Esophagus muscularis mucosa (tissue), 4 donors: ENCODE measurements around the gene LARP7. TPM values are rescaled to one million over a fixed set of nuclear protein-coding genes. Genes with fewer than 3 reads are reported as not detected.

Experiments
- DNase-seq: peaks from one replicate; pipeline ENCODE4 v3.0.0-alpha.2; 2017; ENCODE audit errors: extremely low spot score
- H3K27ac ChIP-seq, 4 donors: fragments of 200-600 bp; sonication (generic); replicated peaks in 1 of 4; 1 replicate in 3 of 4; 2 replicates in 1 of 4; pipeline ENCODE4 v1.5.1; 2016 to 2019; ENCODE audit warnings: mild to moderate bottlenecking in 1 of 4
- H3K27me3 ChIP-seq, 4 donors: fragments of 200-600 bp; sonication (generic); one replicate each; pipeline versions ENCODE4 v1.5.1 to v1.6.0; 2016 to 2019
- H3K36me3 ChIP-seq, 4 donors: fragments of 200-600 bp; sonication (generic); one replicate each; pipeline ENCODE4 v1.5.1; 2016 to 2019
- H3K4me1 ChIP-seq, 4 donors: fragments of 200-600 bp; sonication (generic); one replicate each; pipeline ENCODE4 v1.5.1; 2016 to 2019
- H3K4me3 ChIP-seq, 4 donors: fragments of 200-600 bp; sonication (generic); 1 replicate in 2 of 4; 2 replicates in 2 of 4; pipeline ENCODE4 v1.5.1; 2016 to 2019; ENCODE audit warnings: mild to moderate bottlenecking in 4 of 4, moderate library complexity in 1 of 4
- H3K9me3 ChIP-seq, 4 donors: fragments of 200-600 bp; sonication (generic); 1 replicate in 3 of 4; 2 replicates in 1 of 4; pipeline ENCODE4 v1.5.1; 2016 to 2019
- CTCF ChIP-seq, 3 experiments: fragments of 200-600 bp in 2 of 3; fragments of 450-650 bp in 1 of 3; sonication (generic) in 2 of 3; IDR thresholded peaks; one replicate each; pipeline ENCODE4 v1.5.1; 2017 to 2019; ENCODE audit warnings: antibody characterized with exemption in 3 of 3, mild to moderate bottlenecking in 2 of 3, moderate library complexity in 1 of 3
- EP300 ChIP-seq: sonication (generic); formaldehyde crosslinking; IDR thresholded peaks from one replicate; pipeline ENCODE4 v1.6.1; 2017; ENCODE audit warnings: antibody characterized with exemption
- POLR2A ChIP-seq: fragments of 450-650 bp; IDR thresholded peaks from one replicate; pipeline ENCODE4 v1.6.1; 2017; ENCODE audit warnings: antibody characterized with exemption, moderate library complexity, mild to moderate bottlenecking, low read depth
- POLR2AphosphoS5 ChIP-seq, 2 donors: sonication (generic); formaldehyde crosslinking; IDR thresholded peaks; one replicate each; pipeline ENCODE4 v1.6.1; 2017; ENCODE audit warnings: antibody characterized with exemption in 2 of 2
- WGBS: methylation state at CpG from one replicate; pipeline ENCODE4 v1.1.5; 2018; 5-methylcytosine and 5-hydroxymethylcytosine counted together
- intact Hi-C: fragments of 100-400 bp; cut with DNase I; formaldehyde crosslinking; loops from one replicate; pipeline ENCODE4 v1.15.1; 2023
- total RNA-seq, 4 donors: library from RNA; depleted of rRNA; stranded (reverse); fragments of >200 nt; gene quantifications; one replicate each; pipeline versions ENCODE4 v1.1.0 to v1.2.1, GENCODE V29; 2016

LARP7 gene
- total RNA-seq, 4 donors from 2014 or later: 42.3 to 75.6 (median 47.3) TPM

DNA sequence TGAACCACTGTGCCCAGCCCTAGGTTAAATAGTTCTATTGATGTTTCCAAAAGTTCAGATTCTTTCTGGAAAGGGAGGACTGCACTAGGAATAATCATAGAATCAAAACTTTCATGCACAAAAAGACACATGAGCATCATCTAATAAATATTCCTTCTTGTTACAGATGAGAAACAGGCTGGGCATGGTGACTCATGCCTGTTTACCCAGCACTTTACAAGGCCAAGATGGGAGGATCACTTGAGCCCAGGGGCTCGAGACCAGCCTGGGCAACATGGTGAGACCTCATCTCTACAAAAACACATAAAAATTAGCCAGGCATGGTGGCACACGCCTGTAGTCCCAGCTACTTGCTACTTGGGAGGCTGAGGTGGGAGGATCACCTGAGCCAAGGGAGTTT is 27.7 kb downstream of the LARP7 start:
- H3K36me3 ChIP-seq: peaks cover 0 to 10% (median under 1%) of the 10 kb centered on the region in 4 donors

GRCh38 chr4:112668131-112668530 is 31.2 kb downstream of the LARP7 start:
- DNase-seq: no peak
- Histone ChIP-seq H3K9me3 (no peaks in the 10 kb centered on the region), H3K27me3 (no peaks in the 10 kb centered on the region), H3K4me1 (peaks cover 6 to 12% (median 10%) of the 10 kb centered on the region in 4 donors), H3K4me3 (no peak overlapping the region), H3K36me3 (peaks cover 0 to 5% (median 0%) of the 10 kb centered on the region in 4 donors), H3K27ac (no peak overlapping the region)
- intact Hi-C loops: no loop called here
- WGBS: 89% methylated on average over 3 of the region's 3 CpGs
- TF ChIP-seq CTCF (IDR thresholded peaks at IDR 0.05) (no peak), EP300 (no peak), POLR2AphosphoS5 (IDR thresholded peaks at IDR 0.05) (no peak), POLR2A (no peak)

More for the DNA sequence above, 27.7 kb downstream of the LARP7 start:
- H3K4me1 ChIP-seq: no peaks in the 10 kb centered on the region
- WGBS: 90% methylated on average over 2 of the region's 2 CpGs
- no peak for DNase-seq
- TF ChIP-seq EP300: no peak
- no peak for TF ChIP-seq POLR2A
- TF ChIP-seq POLR2AphosphoS5 (IDR thresholded peaks at IDR 0.05): no peak
- TF ChIP-seq CTCF (IDR thresholded peaks at IDR 0.05): no peak
- no peaks in the 10 kb centered on the region for H3K9me3 ChIP-seq
- H3K27me3 ChIP-seq: no peaks in the 10 kb centered on the region
- H3K27ac ChIP-seq: no peak overlapping the region
- H3K4me3 ChIP-seq: no peak overlapping the region
- intact Hi-C loops: no loop called here

GRCh38 chr4:112673076-112673475 is 36.1 kb downstream of the LARP7 start:
- H3K36me3 ChIP-seq: no peaks in the 10 kb centered on the region
- no peak overlapping the region for H3K4me3 ChIP-seq
- intact Hi-C loops: no loop called here
- TF ChIP-seq CTCF (IDR thresholded peaks at IDR 0.05) (no peak), POLR2AphosphoS5 (IDR thresholded peaks at IDR 0.05) (no peak), POLR2A (no peak), EP300 (no peak)
- H3K9me3 ChIP-seq: no peaks in the 10 kb centered on the region
- H3K27me3 ChIP-seq: no peaks in the 10 kb centered on the region
- no peak overlapping the region for H3K27ac ChIP-seq
- peaks cover 6 to 12% (median 10%) of the 10 kb centered on the region in 4 donors for H3K4me1 ChIP-seq
- DNase-seq: no peak

- DNase-seq: peak; percentile 24
- Histone ChIP-seq H3K27me3 (no peaks in the 10 kb centered on the region), H3K4me1 (peaks cover 6 to 12% (median 10%) of the 10 kb centered on the region in 4 donors), H3K4me3 (no peak overlapping the region), H3K27ac (no peak overlapping the region), H3K36me3 (no peaks in the 10 kb centered on the region), H3K9me3 (no peaks in the 10 kb centered on the region)
- 85% methylated on average over 1 of the region's 1 CpG for WGBS
- no peak for TF ChIP-seq POLR2A
- TF ChIP-seq POLR2AphosphoS5 (IDR thresholded peaks at IDR 0.05): no peak
- TF ChIP-seq EP300: no peak
- TF ChIP-seq CTCF (IDR thresholded peaks at IDR 0.05): no peak
- intact Hi-C loops: no loop called here
These were observed 36.7 kb downstream of the LARP7 start for GRCh38 chr4:112673686-112674085.

DNA sequence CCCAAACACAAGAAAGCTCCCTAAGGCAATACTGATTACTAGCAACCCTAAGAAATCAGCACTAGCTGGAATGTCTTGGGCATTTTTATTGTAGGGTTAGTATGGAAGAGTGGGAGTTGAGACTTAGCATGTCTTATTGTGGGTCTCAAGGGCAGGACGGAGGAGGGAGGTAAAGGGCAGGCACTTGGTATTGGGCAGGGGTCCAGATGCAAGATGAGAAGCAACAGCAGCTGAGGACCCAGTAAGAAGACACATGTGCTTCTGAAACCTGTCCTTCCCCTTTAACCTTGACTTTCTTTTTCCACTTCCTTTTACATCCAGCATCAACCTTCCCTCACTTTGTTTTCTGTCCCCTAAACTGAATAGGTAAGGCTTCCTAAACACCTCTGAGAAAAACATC is 37.4 kb downstream of the LARP7 start:
- H3K9me3 ChIP-seq: no peaks in the 10 kb centered on the region
- intact Hi-C loops: no loop called here
- no peak overlapping the region for H3K4me3 ChIP-seq
- WGBS: 82% methylated on average over 1 of the region's 1 CpG
- H3K27ac ChIP-seq: no peak overlapping the region
- no peaks in the 10 kb centered on the region for H3K36me3 ChIP-seq
- no peak for TF ChIP-seq CTCF (IDR thresholded peaks at IDR 0.05)
- no peak for TF ChIP-seq EP300
- TF ChIP-seq POLR2A: no peak
- TF ChIP-seq POLR2AphosphoS5 (IDR thresholded peaks at IDR 0.05): no peak
- DNase-seq: peak; percentile 29
- H3K4me1 ChIP-seq: peaks cover 6 to 12% (median 10%) of the 10 kb centered on the region in 4 donors
- H3K27me3 ChIP-seq: no peaks in the 10 kb centered on the region
